Stimulated activated CD4-positive, alpha-beta T cell treated with anti-CD3 and anti-CD28 coated beads, TNF-alpha, amount 100 ng/mL, for 1 hour (primary cell): Measurements from ENCODE around the gene RAB11FIP5.

Experiments
- DNase-seq, 3 donors: peaks; one replicate each; pipeline ENCODE4 v3.0.0-alpha.2; 2020; ENCODE audit warnings: low read depth in 3 of 3, low spot score in 1 of 3

Gene RAB11FIP5

DNA sequence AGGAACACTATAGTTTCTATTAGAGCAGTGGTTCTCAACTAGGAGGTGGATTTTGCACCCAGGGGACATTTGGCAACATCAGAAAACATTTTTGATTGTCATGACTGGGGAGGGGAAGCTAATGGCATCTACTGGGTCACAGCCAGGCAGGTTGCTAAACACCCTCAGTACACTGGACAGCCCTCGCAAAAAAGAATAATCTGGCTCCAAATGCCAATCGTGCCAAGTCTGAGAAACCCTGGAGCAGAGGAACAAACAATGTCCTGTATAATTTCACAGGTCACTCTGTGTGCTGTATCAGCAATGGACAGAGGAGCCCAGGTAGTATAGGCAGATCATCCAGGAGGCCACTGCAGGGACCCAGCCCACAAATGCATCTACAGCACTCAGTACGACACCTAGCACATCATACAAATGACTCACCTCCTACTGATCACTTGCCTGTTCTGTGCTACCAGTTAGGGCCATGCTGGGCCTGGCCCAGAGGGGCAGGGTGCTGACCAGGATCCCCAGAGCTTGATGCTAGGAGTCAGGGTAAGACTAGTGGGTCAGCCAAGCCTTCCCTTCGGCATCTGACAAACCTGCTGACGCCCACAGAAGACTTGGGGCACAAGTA lies 78.9 kb downstream of the RAB11FIP5 start:
- no peak for DNase-seq

GRCh38 chr2:73033142-73033765 lies 79.5 kb downstream of the RAB11FIP5 start:
- DNase-seq: no peak

DNA sequence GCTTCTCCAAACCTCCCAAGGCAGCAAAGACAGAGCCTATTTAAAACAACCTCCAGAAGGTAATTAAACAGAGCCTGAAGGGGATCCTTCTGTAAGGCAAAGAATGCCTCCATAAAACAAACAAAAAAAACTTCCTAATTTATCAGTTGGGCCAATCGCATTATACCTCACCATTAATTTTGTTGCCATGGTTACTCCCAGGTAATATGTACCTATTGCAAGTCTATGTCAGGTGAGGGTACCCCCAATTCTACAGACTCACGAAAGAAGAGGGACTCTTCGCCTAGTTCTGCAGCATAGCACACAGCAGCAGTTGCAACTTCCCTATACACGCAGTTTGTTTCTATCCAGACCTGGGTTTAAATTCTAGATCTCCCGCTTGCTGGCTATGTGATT lies 80.0 kb downstream of the RAB11FIP5 start:
- DNase-seq: no peak

- no peak for DNase-seq
Observed at GRCh38 chr2:73031725-73032701, 80.7 kb downstream of the RAB11FIP5 start.

DNA sequence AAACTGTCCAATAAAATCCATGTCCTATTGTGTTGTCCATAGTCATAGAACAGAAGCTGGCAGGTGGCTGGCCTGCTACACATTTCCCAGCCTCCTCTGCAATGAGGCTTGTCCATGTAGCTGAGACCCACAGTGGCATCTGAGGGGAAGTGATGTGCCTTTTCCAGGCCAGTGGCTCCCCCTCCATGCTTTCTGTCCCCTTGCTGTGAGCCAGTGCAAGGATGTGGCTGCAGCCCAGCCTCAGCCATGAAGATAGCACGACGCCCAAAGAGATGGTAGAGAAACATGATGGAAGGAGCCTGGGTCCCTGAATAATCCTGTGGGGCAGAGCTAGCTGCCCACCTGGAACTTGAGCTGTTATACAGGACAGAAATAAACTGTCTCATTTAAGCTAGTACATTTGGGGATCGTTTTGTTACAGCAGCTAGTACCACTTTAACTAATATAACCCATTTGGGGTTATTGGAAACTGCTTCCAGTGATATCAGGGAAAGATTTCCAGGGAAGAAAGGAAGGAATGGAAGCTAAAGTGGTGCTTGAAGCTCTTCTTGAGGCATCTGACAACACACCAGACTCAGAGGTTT lies 81.6 kb downstream of the RAB11FIP5 start:
- DNase-seq: no peak

- no peak for DNase-seq
Observed at GRCh38 chr2:73028841-73029240, 83.9 kb downstream of the RAB11FIP5 start.

- DNase-seq: no peak
Observed at GRCh38 chr2:73027340-73027739, 85.4 kb downstream of the RAB11FIP5 start.

DNA sequence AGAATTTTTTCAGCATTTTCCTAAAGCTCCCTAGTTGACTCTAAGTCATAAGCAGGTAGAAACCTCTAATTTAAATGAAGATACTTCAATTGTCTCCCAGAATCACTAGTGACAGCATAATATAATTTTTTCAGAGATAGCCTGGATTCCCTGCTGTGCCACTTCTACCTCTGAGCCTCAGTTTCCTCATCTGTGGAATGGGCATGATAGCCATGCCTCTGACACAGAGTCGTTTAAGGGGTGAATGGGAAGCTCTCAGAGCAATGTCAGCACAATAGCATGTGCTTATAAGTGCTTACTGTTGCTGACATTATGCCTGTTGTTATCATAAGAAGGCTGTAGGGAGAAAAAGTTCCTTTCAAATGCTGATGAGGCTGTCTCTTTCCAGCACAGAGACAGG lies 89.3 kb downstream of the RAB11FIP5 start:
- no peak for DNase-seq
